GM21423 (cell line): ENCODE measurements around the gene SNX14.
A peak's percentile ranks its signal among the peaks of the same experiment; 100 is the strongest.
"Not testable (repeated sequence)": the region's sequence is repeated elsewhere in the genome, so short reads cannot be mapped to it uniquely, and the experiment has no call there.

Experiments used
- ATAC-seq: cut with Tn5 transposase; IDR thresholded peaks from one replicate; pipeline ENCODE4 v1.9.1; 2021; ENCODE audit warnings: mild to moderate bottlenecking, moderate library complexity; ENCODE audit not compliant: unreplicated experiment

Gene SNX14

GRCh38 chr6:85592033-85592432, 1.6 kb downstream of the SNX14 start:
- ATAC-seq = no peak

GRCh38 chr6:85591207-85591606, 2.5 kb downstream of the SNX14 start:
- no peak for ATAC-seq

- ATAC-seq = no peak
Measured at GRCh38 chr6:85585741-85586140, 7.9 kb downstream of the SNX14 start.

GRCh38 chr6:85582832-85583231, 10.8 kb downstream of the SNX14 start:
- not testable (repeated sequence) for ATAC-seq

- no peak for ATAC-seq
Measured at GRCh38 chr6:85581572-85581971, 12.1 kb downstream of the SNX14 start.

GRCh38 chr6:85580878-85581267, 12.8 kb downstream of the SNX14 start:
- peak; percentile 62 for ATAC-seq

GRCh38 chr6:85580118-85580877, 13.4 kb downstream of the SNX14 start:
- peak; percentile 11 for ATAC-seq

GRCh38 chr6:85579581-85579980, 14.1 kb downstream of the SNX14 start:
- no peak for ATAC-seq

- ATAC-seq = no peak
Measured at GRCh38 chr6:85576476-85576875, 17.2 kb downstream of the SNX14 start.

- ATAC-seq = peak; percentile 45
Measured at GRCh38 chr6:85574932-85575598, 18.6 kb downstream of the SNX14 start.

GRCh38 chr6:85569323-85569722, 24.3 kb downstream of the SNX14 start:
- no peak for ATAC-seq

- no peak for ATAC-seq
Measured at GRCh38 chr6:85568411-85568810, 25.2 kb downstream of the SNX14 start.

- no peak for ATAC-seq
Measured at GRCh38 chr6:85565736-85566135, 27.9 kb downstream of the SNX14 start.

GRCh38 chr6:85564223-85564622, 29.4 kb downstream of the SNX14 start:
- not testable (repeated sequence) for ATAC-seq

GRCh38 chr6:85561750-85562357, 31.8 kb downstream of the SNX14 start:
- ATAC-seq = no peak

GRCh38 chr6:85556992-85557668, 36.5 kb downstream of the SNX14 start:
- no peak for ATAC-seq

GRCh38 chr6:85552652-85553051, 41.0 kb downstream of the SNX14 start:
- no peak for ATAC-seq

GRCh38 chr6:85551264-85551663, 42.4 kb downstream of the SNX14 start:
- no peak for ATAC-seq

- no peak for ATAC-seq
Measured at GRCh38 chr6:85547719-85548118, 45.9 kb downstream of the SNX14 start.

- ATAC-seq = no peak
Measured at GRCh38 chr6:85544776-85545175, 48.9 kb downstream of the SNX14 start.

- ATAC-seq = no peak
Measured at GRCh38 chr6:85537055-85537494, 56.6 kb downstream of the SNX14 start.
